B cell (primary cell): ENCODE data around the gene L3MBTL3. TPM values are rescaled to one million over a fixed set of nuclear protein-coding genes. Genes with fewer than 3 reads are reported as not detected.

Experiments
- ATAC-seq: fragments of 200-7000 bp; cut with Tn5 transposase; one replicate; pipeline ENCODE4 v1.10.0; 2021; ENCODE audit warnings: low read depth, mild to moderate bottlenecking, moderate number of reproducible peaks, moderate library complexity
- CTCF ChIA-PET: fragments of 350-600 bp; sonication (Branson Sonifier 250); formaldehyde crosslinking; loops from one replicate; lab custom pipeline; 2021; ENCODE audit warnings: antibody characterized with exemption, inconsistent platforms; lab: Charles Lee
- POLR2A ChIA-PET: fragments of 350-600 bp; sonication (Branson Sonifier 250); formaldehyde crosslinking; loops from one replicate; lab custom pipeline; 2021; ENCODE audit warnings: antibody characterized with exemption; lab: Charles Lee
- DNase-seq: peaks from one replicate; pipeline ENCODE4 v3.0.0; 2013
- H2AFZ ChIP-seq: 2 replicates; pipeline ENCODE4 v1.6.1; 2012; ENCODE audit warnings: mild to moderate bottlenecking, low read depth, low read length; ENCODE audit not compliant: insufficient read depth, poor library complexity, severe bottlenecking
- H3K27ac ChIP-seq, 2 donors: 1 replicate in 1 of 2; 2 replicates in 1 of 2; pipeline ENCODE4 v1.5.1; 2012 to 2013; ENCODE audit warnings: low read length in 2 of 2, mild to moderate bottlenecking in 2 of 2, moderate library complexity in 1 of 2
- H3K27me3 ChIP-seq, 4 experiments: fragments of 200-600 bp in 1 of 4; sonication (generic) in 1 of 4; replicated peaks in 1 of 4; 1 replicate in 2 of 4; 2 replicates in 2 of 4; pipeline versions ENCODE4 v1.6.1 to v1.7.0; 2013 to 2016; ENCODE audit warnings: low read length in 3 of 4, mild to moderate bottlenecking in 2 of 4, mixed read lengths in 1 of 4, moderate library complexity in 1 of 4; ENCODE audit not compliant: insufficient read depth in 4 of 4, control insufficient read depth in 3 of 4; ENCODE audit errors: control extremely low read depth in 1 of 4
- H3K36me3 ChIP-seq, 2 experiments: replicated peaks in 1 of 2; 1 replicate in 1 of 2; 2 replicates in 1 of 2; pipeline versions ENCODE4 v1.6.1 to v1.7.1; 2013; ENCODE audit warnings: low read length in 1 of 2; ENCODE audit not compliant: insufficient read depth in 2 of 2, control insufficient read depth in 1 of 2; ENCODE audit errors: control extremely low read depth in 1 of 2, extremely low read depth in 1 of 2
- H3K4me1 ChIP-seq, 2 donors: fragments of 200-600 bp in 1 of 2; sonication (generic) in 1 of 2; 1 replicate in 1 of 2; 2 replicates in 1 of 2; pipeline versions ENCODE4 v1.5.1 to v1.6.1; 2013 to 2017; ENCODE audit warnings: low read length in 2 of 2; ENCODE audit not compliant: control insufficient read depth in 2 of 2, insufficient read depth in 2 of 2
- H3K4me2 ChIP-seq: replicated peaks from 2 replicates; pipeline ENCODE3; 2012; ENCODE audit warnings: mild to moderate bottlenecking, low read depth, low read length; ENCODE audit not compliant: poor library complexity, severe bottlenecking
- H3K4me3 ChIP-seq, 5 experiments: fragments of 200-600 bp in 1 of 5; sonication (generic) in 1 of 5; 1 replicate in 3 of 5; 2 replicates in 2 of 5; pipeline versions ENCODE4 v1.5.1 to v1.7.0; 2011 to 2016; ENCODE audit warnings: low read length in 4 of 5, mild to moderate bottlenecking in 4 of 5, low read depth in 2 of 5, control low read depth in 1 of 5, moderate library complexity in 1 of 5; ENCODE audit not compliant: insufficient read depth in 1 of 5; ENCODE audit errors: control extremely low read depth in 1 of 5, extremely low read depth in 1 of 5
- H3K79me2 ChIP-seq: fragments of 200-600 bp; sonication (generic); one replicate; pipeline ENCODE4 v1.6.0; 2016; ENCODE audit warnings: low read length; ENCODE audit not compliant: control insufficient read depth, insufficient read depth
- H3K9ac ChIP-seq: fragments of 200-600 bp; sonication (generic); 2 replicates; pipeline ENCODE4 v1.6.1; 2017; ENCODE audit warnings: mild to moderate bottlenecking, low read length, moderate library complexity
- H3K9me3 ChIP-seq, 3 donors: one replicate each; pipeline versions ENCODE4 v1.6.1 to v1.7.1; 2013; ENCODE audit warnings: low read length in 2 of 3; ENCODE audit not compliant: control insufficient read depth in 2 of 3, insufficient read depth in 1 of 3; ENCODE audit errors: control extremely low read depth in 1 of 3
- H4K20me1 ChIP-seq: 2 replicates; pipeline ENCODE4 v1.6.0; 2012; ENCODE audit warnings: mild to moderate bottlenecking, low read length; ENCODE audit not compliant: insufficient read depth, control insufficient read depth, poor library complexity, severe bottlenecking
- H3K27ac Mint-ChIP-seq: one replicate; pipeline ENCODE4 v1.8.0; 2021; ENCODE audit warnings: mixed read lengths
- H3K27me3 Mint-ChIP-seq: one replicate; pipeline ENCODE4 v1.8.0; 2021; ENCODE audit warnings: mixed read lengths
- H3K4me1 Mint-ChIP-seq: one replicate; pipeline ENCODE4 v1.8.0; 2021; ENCODE audit warnings: mixed read lengths
- H3K4me3 Mint-ChIP-seq: one replicate; pipeline ENCODE4 v1.8.0; 2021; ENCODE audit warnings: mixed read lengths
- H3K9me3 Mint-ChIP-seq: one replicate; pipeline ENCODE4 v1.8.0; 2022; ENCODE audit warnings: mixed read lengths; ENCODE audit not compliant: insufficient read depth
- EZH2 ChIP-seq: IDR thresholded peaks from 2 replicates; pipeline ENCODE4 v1.6.1; 2012; ENCODE audit warnings: borderline replicate concordance, low read depth, mild to moderate bottlenecking, moderate library complexity, low read length; ENCODE audit not compliant: insufficient read depth, poor library complexity, severe bottlenecking
- WGBS: methylation state at CpG from one replicate; pipeline ENCODE4 v1.1.5; 2013; ENCODE audit warnings: missing lambda C conversion rate; ENCODE audit not compliant: insufficient coverage; 5-methylcytosine and 5-hydroxymethylcytosine counted together
- intact Hi-C: fragments of 100-400 bp; cut with micrococcal nuclease; formaldehyde crosslinking; loops from one replicate; pipeline ENCODE4 v1.10.0; 2022
- polyA plus RNA-seq: library from polyadenylated mRNA; depleted of rRNA; stranded (reverse); fragments of >200 nt; gene quantifications from 2 replicates; pipeline ENCODE4 v1.2.3, GENCODE V29; 2012
- total RNA-seq, 2 donors: library from RNA; stranded (reverse); fragments of 120-200 nt in 1 of 2; gene quantifications; 1 replicate in 1 of 2; 2 replicates in 1 of 2; pipeline versions ENCODE4 v1.2.3 to v1.2.4, GENCODE V29; 2013 to 2022
- TF ChIP-seq, protein P1 (sequence below): fragments of 200-600 bp; IDR thresholded peaks from one replicate; pipeline ENCODE4 v1.8.0; 2022; ENCODE audit warnings: antibody characterized with exemption, mild to moderate bottlenecking

Gene L3MBTL3
- total and polyA plus RNA-seq, 2 donors (not counting 1 experiment from before 2014, with no cell fraction given): 28.0 to 46.4 TPM

- CTCF ChIA-PET: interaction anchor here (1.3 kb wide), 1 partner anchor 213 kb away, joined by 4 read pairs; no protein-coding TSS in a partner anchor
- WGBS: no CpG with 5 or more reads among the region's 4 CpGs
- Histone ChIP-seq H4K20me1 (peaks cover 5% of the 10 kb centered on the region), H2AFZ (no peak overlapping the region), H3K36me3 (peaks cover 13 to 67% of the 10 kb centered on the region in 2 experiments), H3K9ac (no peak overlapping the region), H3K27ac (no peak overlapping the region), H3K9me3 (no peaks in the 10 kb centered on the region), H3K4me1 (no peaks in the 10 kb centered on the region), H3K27me3 (no peaks in the 10 kb centered on the region), H3K4me3 (no peak overlapping the region), H3K79me2 (no peaks in the 10 kb centered on the region), H3K4me2 (no peak overlapping the region)
- intact Hi-C loops: loop anchor here (10.0 kb wide), 1 partner anchor 1525 kb away; no protein-coding TSS in a partner anchor
- Mint-ChIP-seq H3K27ac (no peak overlapping the region), H3K4me1 (peaks cover 3% of the 10 kb centered on the region), H3K4me3 (no peak overlapping the region), H3K27me3 (no peaks in the 10 kb centered on the region), H3K9me3 (no peaks in the 10 kb centered on the region)
- no peak for ATAC-seq
- POLR2A ChIA-PET: no interaction called here
- DNase-seq: no peak
- TF ChIP-seq, protein P1, sequence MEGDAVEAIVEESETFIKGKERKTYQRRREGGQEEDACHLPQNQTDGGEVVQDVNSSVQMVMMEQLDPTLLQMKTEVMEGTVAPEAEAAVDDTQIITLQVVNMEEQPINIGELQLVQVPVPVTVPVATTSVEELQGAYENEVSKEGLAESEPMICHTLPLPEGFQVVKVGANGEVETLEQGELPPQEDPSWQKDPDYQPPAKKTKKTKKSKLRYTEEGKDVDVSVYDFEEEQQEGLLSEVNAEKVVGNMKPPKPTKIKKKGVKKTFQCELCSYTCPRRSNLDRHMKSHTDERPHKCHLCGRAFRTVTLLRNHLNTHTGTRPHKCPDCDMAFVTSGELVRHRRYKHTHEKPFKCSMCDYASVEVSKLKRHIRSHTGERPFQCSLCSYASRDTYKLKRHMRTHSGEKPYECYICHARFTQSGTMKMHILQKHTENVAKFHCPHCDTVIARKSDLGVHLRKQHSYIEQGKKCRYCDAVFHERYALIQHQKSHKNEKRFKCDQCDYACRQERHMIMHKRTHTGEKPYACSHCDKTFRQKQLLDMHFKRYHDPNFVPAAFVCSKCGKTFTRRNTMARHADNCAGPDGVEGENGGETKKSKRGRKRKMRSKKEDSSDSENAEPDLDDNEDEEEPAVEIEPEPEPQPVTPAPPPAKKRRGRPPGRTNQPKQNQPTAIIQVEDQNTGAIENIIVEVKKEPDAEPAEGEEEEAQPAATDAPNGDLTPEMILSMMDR: no peak
- TF ChIP-seq EZH2: no peak
Observed at GRCh38 chr6:130069485-130069884, 51.1 kb downstream of the L3MBTL3 start.

GRCh38 chr6:130070326-130070725 lies 51.9 kb downstream of the L3MBTL3 start:
- Histone ChIP-seq H4K20me1 (peaks cover 5% of the 10 kb centered on the region), H3K36me3 (peaks cover 13 to 61% of the 10 kb centered on the region in 2 experiments), H3K4me3 (no peak overlapping the region), H3K27me3 (no peaks in the 10 kb centered on the region), H3K79me2 (no peaks in the 10 kb centered on the region), H3K9me3 (no peaks in the 10 kb centered on the region), H3K27ac (no peak overlapping the region), H2AFZ (no peak overlapping the region), H3K4me2 (no peak overlapping the region), H3K4me1 (peaks cover 0 to 3% of the 10 kb centered on the region in 2 donors), H3K9ac (no peak overlapping the region)
- TF ChIP-seq EZH2: no peak
- TF ChIP-seq, protein P1: no peak
- Mint-ChIP-seq H3K9me3 (no peaks in the 10 kb centered on the region), H3K4me1 (peaks cover 11% of the 10 kb centered on the region), H3K27me3 (no peaks in the 10 kb centered on the region), H3K4me3 (no peak overlapping the region), H3K27ac (no peak overlapping the region)
- ChIA-PET CTCF (no interaction called here), POLR2A (no interaction called here)
- ATAC-seq (no peak), DNase-seq (no peak)
- WGBS: no CpG with 5 or more reads among the region's 2 CpGs
- intact Hi-C loops: no loop called here
